Measurements from ENCODE around the gene TMEM181.
"Not testable (repeated sequence)": the region's sequence is repeated elsewhere in the genome, so short reads cannot be mapped to it uniquely, and the experiment has no call there.

The TMEM181 gene, protein sequence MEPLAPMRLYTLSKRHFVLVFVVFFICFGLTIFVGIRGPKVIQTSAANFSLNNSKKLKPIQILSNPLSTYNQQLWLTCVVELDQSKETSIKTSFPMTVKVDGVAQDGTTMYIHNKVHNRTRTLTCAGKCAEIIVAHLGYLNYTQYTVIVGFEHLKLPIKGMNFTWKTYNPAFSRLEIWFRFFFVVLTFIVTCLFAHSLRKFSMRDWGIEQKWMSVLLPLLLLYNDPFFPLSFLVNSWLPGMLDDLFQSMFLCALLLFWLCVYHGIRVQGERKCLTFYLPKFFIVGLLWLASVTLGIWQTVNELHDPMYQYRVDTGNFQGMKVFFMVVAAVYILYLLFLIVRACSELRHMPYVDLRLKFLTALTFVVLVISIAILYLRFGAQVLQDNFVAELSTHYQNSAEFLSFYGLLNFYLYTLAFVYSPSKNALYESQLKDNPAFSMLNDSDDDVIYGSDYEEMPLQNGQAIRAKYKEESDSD

GRCh38 chr6:158559895-158560835 is at the start of gene TMEM181:
Gene TMEM181 (plus strand): TSS chr6:158560091. CDS start chr6:158560225, 134 bp downstream.
- peak; percentile 86 to 91 for DNase-seq

DNA sequence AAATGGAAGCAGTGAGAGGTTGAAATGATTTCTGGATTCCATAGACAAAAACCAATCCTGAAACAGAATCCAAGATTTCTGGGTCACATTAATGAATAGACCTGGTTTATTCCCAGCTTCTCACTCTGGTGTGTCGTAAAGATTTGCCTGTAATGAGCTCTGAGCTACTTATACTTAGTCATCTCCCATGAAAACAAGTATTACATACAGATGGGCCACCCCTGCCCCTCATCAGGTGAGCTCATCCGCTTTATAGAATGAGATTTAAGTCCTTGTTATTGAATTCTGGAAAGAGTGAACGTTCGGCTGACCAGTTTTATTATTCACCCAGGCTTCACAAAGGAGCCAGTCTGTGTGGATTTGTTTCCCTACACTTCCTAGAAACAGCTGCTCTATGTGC is 47.1 kb upstream of the TMEM181 start:
- no peak for DNase-seq

DNA sequence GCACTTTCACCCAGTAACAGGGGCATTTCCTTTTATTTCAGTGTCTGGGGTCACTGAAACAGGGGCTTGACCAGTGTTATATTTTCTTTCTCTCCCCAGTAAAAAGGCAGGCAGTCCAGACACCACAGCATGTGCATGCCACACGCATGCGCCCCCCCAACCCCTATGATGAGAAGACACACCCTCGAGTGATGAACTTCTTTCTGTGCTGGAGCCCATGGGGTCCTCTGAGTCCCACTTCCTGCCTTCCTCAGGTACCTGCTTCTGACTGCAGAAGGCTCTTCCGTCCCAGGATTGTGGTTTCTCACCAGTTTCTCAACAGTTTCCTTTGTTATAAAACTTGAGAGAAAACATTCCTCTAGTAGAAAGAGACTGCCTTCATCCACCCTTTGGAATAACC is 45.7 kb upstream of the TMEM181 start:
- no peak for DNase-seq

DNA sequence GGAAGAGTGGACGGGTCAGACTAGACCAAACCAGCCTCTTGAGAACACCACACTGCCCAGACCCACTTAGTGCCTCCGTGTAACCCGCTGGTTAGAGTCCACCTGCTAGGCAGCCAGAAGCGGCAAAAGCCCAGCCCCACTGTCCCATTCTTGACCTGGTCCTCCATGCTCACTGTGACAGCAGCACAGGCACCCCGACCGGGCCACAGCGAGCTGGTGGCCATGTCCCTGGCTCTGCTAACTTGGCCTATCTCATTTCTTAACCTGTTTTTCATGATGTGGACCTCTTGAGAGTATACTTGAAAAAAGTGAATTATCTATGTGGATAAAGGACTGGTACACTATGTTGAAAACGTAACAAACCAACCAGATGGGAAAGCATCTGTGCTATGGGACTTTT is 44.9 kb upstream of the TMEM181 start:
- no peak for DNase-seq

GRCh38 chr6:158516098-158516497 is 43.8 kb upstream of the TMEM181 start:
- DNase-seq: peak in 1 of 2 donors; percentile 12

DNA sequence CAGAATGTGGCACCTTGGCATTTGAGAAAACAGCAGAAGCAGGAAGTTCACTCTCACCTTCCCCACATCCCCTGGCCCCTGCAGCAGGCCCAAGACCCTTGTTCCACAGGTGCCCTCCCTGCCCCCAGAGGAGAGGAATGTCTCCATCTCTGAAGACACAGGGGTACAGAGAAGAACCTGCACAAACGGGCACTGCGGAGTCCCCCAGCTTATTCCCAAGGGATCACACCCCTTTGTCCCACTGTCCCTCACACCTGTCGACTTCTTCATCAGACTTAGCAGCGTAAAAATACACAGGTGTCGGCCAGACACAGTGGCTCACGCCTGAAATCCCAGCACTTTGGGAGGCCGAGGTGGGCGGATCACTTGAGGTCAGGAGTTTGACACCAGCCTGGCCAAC is 42.9 kb upstream of the TMEM181 start:
- no peak for DNase-seq

GRCh38 chr6:158517581-158517980 is 42.3 kb upstream of the TMEM181 start:
- DNase-seq: no peak

GRCh38 chr6:158518191-158519127 is 41.4 kb upstream of the TMEM181 start:
- peak; percentile 52 to 63 for DNase-seq

GRCh38 chr6:158519300-158519699 is 40.6 kb upstream of the TMEM181 start:
- no peak for DNase-seq

DNA sequence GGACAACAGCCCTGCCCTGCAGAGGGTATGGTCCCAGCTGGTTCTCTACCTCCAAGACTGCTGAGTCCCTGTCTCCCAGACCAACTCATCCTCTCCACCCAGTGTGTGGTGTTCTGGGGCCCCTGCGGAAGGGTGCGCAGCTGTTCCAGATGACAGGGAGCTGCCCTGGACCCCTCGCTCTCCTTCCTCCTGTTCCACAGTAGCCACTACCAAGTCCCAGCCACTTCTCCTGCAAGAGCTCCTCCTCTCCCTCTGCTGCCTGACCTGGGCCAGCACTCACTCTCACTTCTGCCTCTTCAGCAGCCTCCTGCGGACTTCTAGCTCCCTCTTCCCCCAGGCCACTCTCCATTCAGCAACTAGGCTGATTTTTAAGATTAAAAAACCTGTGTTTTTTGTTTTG is 40.1 kb upstream of the TMEM181 start:
- no peak for DNase-seq

DNA sequence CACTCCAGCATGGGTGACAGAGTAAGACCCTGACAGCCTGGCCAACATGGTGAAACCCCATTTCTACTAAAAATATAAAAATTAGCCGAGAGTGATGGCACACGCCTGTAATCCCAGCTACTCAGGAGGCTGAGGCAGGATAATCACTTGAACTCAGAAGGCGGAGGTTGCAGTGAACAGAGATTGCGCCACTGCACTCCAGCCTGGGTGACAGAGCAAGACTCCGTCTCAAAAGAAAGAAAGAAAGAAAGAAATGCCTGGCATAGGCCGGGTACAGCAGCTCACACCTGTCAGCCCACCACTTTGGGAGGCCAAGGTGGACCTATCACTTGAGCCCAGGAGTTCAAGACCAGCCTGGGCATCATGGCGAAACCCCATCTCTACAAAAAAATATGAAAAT is 38.9 kb upstream of the TMEM181 start:
- DNase-seq: not testable (repeated sequence)

DNA sequence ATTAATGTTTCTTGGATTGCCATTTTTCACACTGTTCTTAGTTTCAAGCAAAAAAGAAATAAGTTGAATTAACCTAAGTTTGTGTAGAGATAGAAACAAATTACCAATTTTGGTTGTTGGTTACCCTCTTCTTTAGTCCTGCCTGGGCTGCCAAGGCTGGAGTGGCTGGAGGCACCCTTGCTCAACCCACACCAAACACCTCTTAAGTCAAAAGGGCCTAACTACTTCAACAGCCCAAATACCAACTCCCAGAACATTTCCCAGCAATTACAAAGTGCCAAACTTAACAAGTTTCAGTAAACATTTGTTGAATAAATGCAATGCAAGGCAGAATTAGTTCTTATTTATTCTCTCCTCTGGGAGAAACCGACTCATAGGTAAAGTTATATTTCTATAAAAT is 38.1 kb upstream of the TMEM181 start:
- no peak for DNase-seq

- no peak for DNase-seq
Measured at GRCh38 chr6:158522616-158523015, 37.3 kb upstream of the TMEM181 start.

- no peak for DNase-seq
Measured at GRCh38 chr6:158524311-158524710, 35.6 kb upstream of the TMEM181 start.

DNA sequence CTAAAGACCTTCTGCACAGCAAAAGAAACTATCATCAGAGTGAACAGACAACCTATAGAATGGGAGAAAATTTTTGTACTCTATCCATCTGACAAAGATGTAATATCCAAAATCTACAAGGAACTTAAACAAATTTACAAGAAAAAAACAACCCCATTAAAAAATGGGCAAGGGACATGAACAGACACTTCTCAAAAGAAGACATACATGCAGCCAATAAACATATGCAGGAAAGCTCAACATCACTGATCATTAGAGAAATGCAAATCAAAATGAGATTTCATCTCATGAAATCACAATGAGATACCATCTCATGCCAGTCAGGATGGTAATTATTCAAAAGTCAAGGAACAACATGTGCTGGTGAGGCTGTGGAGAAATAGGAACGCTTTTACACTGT is 32.0 kb upstream of the TMEM181 start:
- DNase-seq: not testable (repeated sequence)

DNA sequence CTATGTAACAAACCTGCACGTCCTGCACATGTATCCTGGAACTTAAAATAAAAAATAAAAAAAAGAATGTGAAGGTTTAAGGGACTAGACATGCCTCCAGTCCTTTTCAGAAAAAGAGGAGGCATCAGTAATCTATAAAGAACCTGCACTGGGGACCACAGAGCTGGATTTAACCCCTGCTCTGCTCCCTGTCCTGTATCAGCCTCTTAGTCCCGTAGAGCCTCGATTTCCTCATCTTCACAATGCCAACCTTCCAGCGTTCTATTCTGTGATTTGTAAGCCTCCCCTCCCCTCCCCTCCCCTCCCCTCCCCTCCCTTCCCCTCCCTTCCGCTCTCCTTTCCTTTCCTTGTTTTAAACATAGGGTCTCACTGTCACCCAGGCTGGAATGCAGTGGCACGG is 31.1 kb upstream of the TMEM181 start:
- DNase-seq: no peak

DNA sequence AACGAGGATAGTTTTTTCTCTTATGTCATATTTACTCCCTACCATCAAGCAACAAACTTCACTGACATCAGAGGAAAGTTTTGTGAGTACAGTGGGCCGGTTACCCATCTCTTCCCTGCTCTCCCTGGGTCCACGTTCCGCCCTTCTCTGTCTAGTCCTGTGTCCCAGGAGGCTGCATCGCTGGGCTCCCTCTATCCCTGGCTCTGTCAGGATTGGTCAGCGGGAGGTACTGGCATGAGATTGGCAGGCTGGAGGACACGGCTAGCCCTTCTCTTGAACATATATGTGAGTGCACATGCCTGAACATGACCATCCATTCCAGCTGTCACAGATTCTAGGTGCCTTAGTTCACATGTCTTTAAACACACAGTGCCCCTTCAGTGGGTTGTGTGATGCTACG is 30.3 kb upstream of the TMEM181 start:
- DNase-seq: no peak

- DNase-seq: no peak
Measured at GRCh38 chr6:158531566-158531965, 28.3 kb upstream of the TMEM181 start.

- DNase-seq: no peak
Measured at GRCh38 chr6:158531970-158532369, 27.9 kb upstream of the TMEM181 start.

DNA sequence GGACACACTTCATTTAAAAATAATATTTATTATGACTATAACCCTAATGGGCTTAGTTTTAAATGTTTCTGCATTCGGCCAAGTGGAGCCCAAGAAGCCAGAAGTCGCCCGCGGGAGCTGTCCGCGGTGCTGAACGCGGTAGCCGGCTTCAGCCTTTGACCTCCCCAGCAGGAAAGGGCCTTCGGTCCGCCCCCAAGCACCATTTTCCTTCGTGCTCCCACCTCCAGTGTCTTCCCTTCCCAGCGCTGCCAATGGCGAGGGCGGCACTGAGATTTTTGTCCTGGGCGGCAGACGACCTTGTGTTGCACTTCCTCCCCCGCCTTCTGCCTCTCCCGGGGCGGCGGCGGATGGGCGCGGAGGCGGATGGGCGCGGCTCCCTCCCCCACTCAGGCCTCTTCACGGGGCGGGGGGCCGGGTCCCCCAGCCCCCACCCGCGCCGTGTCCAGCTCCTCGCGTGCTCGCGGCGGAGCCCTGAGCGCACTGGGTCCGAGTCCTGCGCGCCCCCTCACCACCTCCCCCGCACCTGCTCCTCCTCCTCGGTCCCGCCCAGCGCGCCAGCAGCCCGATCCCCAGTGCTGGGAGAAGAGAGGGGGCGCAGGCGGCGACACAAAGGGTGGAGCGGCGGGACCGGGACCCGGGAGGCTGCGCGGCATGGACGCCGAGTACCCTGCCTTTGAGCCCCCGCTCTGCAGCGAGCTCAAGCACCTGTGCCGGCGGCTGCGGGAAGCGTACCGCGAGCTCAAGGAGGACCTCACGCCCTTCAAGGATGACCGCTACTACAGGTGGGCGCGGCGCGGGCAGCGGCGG is 23.6 kb upstream of the TMEM181 start:
- DNase-seq: peak; percentile 74 to 76
